Measurements from ENCODE around the gene ACADVL.
A peak's percentile ranks its signal among the peaks of the same experiment; 100 is the strongest.

ACADVL gene

GRCh38 chr17:7191571-7192270 lies 28.0 kb upstream of the ACADVL start:
- DNase-seq (ENCODE audit: low read depth), result no peak

GRCh38 chr17:7192271-7192937 lies 27.3 kb upstream of the ACADVL start:
- DNase-seq (ENCODE audit: low read depth), result no peak

- DNase-seq (ENCODE audit: low read depth), result no peak
Measured at GRCh38 chr17:7195971-7196370, 23.8 kb upstream of the ACADVL start.

- DNase-seq (ENCODE audit: low read depth), result no peak
Measured at GRCh38 chr17:7196651-7197401, 22.9 kb upstream of the ACADVL start.

- no peak for DNase-seq (ENCODE audit: low read depth)
Measured at GRCh38 chr17:7203391-7203790, 16.3 kb upstream of the ACADVL start.

- DNase-seq (ENCODE audit: low read depth), result no peak
Measured at GRCh38 chr17:7204336-7204735, 15.4 kb upstream of the ACADVL start.

GRCh38 chr17:7204828-7205461 lies 14.8 kb upstream of the ACADVL start:
- DNase-seq (ENCODE audit: low read depth), result peak; percentile 74

GRCh38 chr17:7205561-7205960 lies 14.2 kb upstream of the ACADVL start:
- no peak for DNase-seq (ENCODE audit: low read depth)

GRCh38 chr17:7207120-7208001 lies 12.4 kb upstream of the ACADVL start:
- DNase-seq (ENCODE audit: low read depth), result no peak

- DNase-seq (ENCODE audit: low read depth), result no peak
Measured at GRCh38 chr17:7208027-7208571, 11.6 kb upstream of the ACADVL start.

- DNase-seq (ENCODE audit: low read depth), result no peak
Measured at GRCh38 chr17:7208754-7209460, 10.8 kb upstream of the ACADVL start.

- no peak for DNase-seq (ENCODE audit: low read depth)
Measured at GRCh38 chr17:7211491-7212273, 8.1 kb upstream of the ACADVL start.

- DNase-seq (ENCODE audit: low read depth), result no peak
Measured at GRCh38 chr17:7213895-7214299, 5.8 kb upstream of the ACADVL start.

- peak; percentile 98 for DNase-seq (ENCODE audit: low read depth)
Measured at GRCh38 chr17:7214300-7215135, 5.2 kb upstream of the ACADVL start.

- DNase-seq (ENCODE audit: low read depth), result no peak
Measured at GRCh38 chr17:7215136-7215638, 4.6 kb upstream of the ACADVL start.

GRCh38 chr17:7215652-7216180 lies 4.0 kb upstream of the ACADVL start:
- DNase-seq (ENCODE audit: low read depth), result no peak

- DNase-seq (ENCODE audit: low read depth), result no peak
Measured at GRCh38 chr17:7216242-7217112, 3.3 kb upstream of the ACADVL start.

All from stimulated activated CD8-positive, alpha-beta memory T cell treated with anti-CD3 and anti-CD28 coated beads, Interleukin-15, amount 100 ng/mL, for 24 hours (primary cell).